Activated CD4-positive, alpha-beta T cell treated with anti-CD3 and anti-CD28 coated beads, Interleukin-2, amount 50 U/mL, for 1 hour (primary cell): ENCODE results near the gene DBP.

Experiments
- DNase-seq: peaks from one replicate; pipeline ENCODE4 v3.0.0-alpha.2; 2020

The DBP gene

DNA sequence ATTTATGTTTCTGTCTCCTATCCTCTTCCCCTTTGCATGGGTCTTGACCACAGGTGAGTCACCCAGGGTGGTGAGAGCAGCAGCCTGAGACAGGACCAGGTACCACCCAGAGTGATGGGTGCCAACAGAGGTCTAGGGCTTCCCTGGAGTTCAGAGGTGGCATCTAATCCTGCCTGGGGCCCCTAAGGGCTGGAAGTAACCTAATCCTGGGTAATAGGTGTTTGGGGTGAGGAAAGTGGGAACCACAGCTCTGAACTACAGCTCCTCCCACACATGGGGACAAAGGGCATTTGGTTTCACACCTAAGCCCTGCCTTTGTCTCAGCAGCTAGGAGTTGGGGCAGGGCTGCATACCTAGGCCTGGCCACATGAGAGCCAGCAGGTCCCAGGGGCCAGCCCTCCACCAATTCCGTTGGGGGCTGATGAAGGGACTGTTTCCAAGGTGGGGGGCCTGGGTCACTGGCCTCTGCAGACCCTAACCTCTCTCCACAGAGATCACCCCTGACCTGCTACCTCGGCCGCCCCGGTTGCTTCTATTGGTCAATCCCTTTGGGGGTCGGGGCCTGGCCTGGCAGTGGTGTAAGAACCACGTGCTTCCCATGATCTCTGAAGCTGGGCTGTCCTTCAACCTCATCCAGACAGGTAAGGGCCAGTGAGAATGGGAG lies 9.8 kb downstream of the DBP start:
- no peak for DNase-seq

DNA sequence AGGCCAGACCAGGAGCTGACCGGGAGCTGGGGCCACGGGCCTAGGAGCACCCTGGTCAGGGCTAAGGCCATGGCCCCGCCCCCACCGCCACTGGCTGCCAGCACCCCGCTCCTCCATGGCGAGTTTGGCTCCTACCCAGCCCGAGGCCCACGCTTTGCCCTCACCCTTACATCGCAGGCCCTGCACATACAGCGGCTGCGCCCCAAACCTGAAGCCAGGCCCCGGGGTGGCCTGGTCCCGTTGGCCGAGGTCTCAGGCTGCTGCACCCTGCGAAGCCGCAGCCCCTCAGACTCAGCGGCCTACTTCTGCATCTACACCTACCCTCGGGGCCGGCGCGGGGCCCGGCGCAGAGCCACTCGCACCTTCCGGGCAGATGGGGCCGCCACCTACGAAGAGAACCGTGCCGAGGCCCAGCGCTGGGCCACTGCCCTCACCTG lies 11.3 kb downstream of the DBP start:
- DNase-seq, result no peak

DNA sequence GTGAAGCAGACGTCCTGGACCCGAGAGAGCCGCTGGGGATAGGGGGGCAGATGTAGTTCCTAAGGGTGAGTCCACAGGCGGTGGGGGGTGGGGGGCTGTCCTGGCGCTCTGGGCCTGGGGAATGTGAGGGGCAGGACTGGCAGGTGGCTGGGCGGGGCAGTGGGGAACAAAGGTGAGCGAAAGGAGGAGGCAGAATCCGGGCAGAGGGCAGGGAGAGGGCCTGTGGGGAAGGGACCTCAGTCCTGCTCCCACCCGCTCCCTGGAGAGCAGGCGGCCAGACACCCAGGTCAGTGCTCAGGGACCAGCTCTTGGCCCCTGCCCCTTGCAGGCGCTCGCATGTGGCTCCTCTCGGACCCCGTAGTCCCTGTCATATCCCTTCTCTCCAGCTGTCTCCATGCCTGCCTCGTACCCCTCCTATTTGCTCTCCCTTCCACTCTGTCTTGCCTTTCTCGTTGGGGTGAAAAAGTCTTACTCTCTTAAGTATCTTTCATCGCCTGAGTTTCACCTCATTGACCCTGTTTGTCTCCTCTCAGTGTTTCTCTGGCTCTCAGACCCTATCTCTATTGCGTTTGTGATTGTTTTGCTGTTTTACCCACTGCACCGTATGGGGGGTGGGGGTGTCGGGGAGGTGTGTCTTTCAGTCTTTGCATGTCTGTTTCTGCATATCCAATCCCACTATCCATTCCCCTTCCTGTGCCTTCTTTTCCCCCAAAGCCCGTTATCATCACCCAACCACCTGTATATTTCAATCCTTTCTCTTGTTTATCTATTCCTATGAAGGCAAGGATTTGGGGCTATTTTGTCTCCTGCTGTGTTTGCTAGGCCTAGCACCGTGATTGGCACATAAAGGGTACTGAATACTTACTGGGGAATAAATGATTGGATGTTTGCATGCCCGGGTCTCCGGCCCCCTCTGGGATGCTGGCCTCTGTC lies 12.1 kb downstream of the DBP start:
- DNase-seq, result no peak

DNA sequence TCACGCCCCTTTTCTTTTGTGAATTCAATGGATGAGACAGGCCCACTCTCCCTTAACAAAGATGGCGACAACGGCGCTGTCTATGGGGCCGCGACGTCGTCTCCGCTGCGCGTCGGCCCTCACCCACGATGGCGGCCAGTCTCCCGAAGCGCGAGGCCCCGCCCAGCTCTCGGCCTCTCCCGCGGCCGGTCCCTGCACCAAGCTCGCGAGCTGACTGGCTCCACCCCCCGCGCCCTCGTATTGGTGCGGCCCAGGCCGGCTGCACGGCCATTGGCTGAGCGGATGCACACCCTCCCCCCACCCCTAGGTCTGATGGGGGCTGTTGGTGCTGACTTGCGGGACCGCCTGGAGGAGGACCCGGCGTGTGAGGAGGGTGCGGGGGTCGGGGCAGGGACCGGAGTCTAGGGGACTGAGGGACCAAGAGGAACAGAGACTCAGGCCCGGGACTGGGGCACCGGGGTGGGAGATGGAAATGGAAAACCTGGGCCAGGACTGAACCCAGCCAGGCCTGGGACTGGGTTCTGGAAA lies 13.0 kb downstream of the DBP start:
- peak; percentile 94 for DNase-seq

DNA sequence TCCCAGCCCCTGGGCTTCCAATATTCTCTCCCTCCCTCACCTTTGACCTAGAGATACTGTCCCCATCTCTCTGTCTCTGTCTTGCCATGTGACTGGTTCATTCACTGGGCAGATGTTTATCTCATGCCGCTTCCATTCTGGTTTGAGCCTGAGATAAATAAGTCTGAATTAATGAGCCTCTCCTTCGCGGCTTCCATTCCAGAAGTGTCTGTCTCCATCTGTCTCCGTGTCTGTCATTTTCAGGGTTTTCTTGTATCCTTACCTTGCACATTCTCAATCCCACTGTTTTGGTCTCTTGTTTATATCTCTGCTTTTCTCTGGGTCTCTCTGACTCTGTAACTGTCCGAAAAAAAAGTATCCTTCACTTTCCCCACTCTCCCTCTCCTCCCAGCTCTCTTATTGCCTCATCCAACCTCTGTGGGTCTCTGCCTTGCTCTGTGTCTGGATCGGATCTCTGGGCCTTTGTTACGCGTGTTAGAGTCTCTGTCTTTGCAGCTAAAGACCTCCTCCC lies 13.6 kb downstream of the DBP start:
- no peak for DNase-seq

DNA sequence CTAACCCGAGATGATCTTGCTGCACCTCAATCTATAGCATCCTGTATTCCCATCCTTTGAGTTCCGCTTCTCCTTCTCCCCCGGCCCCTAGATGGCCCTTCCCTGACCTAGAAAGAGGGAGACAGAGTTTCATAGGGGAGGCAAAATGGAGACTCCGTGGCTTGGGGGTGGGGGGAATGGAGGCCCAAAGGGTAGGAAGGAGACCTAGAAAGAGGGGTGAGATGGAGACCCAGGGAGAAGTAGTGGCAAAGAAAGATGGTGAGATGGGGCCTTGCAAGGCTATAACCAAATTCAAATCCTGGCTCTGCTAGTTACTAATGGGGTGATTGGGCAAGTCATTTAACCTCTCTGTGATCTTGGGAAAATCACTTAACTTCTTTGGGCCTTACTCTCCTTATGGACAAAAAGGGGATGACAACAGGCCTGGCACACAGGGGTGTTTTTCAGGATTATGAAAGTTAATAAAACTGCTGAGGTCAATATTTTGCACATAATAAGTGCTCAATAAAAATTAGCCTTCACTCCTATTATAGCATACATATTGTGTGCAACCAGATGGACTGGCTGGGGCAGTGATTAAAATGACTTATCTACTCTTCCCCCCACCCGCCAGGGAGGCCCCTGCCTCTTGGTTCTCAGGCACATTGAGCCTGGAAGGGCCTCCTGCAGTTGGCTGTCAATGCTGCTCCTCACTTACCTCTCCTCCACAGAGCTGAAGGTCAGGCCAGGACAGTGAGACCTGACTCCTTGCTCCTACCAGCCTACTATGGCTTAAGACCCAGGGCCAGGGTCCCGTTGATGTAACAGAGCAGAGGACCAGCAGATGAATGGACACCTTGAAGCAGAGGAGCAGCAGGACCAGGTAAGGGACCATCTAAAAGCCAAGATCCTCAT lies 17.2 kb downstream of the DBP start:
- DNase-seq, result no peak

DNA sequence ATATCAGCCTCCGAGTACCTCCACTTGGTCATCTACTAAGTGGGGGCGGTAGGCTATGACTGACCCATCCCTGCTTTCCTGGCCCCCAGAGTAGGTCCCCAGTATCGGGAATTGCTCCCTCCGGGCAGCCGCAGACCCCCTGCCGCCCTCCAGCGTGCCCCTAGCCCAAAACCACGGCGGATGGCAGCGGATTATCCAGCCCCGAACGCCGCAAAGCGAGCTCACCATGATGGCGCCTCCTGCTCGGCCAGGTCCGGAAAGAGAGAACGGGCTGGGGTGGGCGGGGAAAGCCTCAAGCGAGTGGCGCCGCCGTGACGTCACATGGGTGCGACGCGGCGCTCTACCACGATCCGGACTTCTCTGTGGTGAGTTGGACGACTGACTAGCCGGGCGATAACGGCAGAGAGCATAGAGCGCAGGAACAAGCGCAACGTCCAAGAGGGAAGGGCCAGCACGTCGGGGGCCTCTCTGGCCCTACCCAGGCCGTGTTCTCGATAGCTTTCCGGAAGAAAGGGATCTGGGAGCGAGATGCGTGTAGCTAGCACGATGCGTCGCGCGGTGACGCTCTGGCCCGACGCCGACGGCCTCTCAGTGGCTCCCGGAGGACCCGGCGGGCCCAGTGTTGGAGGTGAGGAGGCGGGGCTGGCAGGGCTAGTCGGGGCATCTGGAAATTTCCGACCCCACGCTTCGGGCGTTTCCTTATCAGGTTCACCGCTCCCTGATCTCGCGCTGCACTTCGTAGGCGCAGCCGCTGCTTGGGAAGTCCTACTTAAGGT lies 18.1 kb downstream of the DBP start, which contains the start of the genes RPL18 and SPHK2:
Gene RPL18 (minus strand): TSS at position 263 of the 776 bp plus-strand sequence. CDS start 35 bp downstream, at position 228.
Gene SPHK2 (plus strand): TSS at position 591 of the 776 bp plus-strand sequence. CDS start 1,009 bp downstream, outside the sequence.
- peak; percentile 92 for DNase-seq

DNA sequence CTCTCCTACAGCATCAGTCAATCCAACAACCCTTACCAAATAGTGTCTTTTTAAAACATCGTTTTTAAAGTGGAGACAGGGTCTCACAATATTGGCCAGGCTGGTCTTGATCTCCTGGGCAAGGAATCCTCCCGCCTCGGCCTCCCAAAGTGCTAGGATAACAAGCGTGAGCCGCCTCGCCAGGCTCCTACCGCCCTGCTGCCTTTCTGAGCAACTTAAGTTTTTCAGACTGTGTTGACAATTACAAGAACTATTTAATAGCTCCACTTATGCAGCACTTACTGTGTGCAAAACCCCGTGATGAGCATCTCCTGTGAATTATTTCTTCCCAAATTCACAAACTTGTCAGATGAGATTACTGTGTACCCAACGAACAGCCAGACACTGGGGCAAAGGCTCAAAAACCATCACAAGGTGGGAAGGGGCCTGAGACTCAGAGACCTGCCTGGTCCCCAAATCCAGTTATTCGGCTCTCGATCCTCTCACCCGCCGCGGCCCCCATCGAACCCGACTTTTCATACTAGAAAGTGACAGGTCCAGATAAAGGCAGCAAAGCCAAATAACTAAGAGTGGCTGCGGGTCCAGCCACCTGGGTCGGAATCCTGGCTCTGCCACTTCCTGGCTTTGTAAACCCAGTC lies 18.8 kb downstream of the DBP start:
- no peak for DNase-seq

DNA sequence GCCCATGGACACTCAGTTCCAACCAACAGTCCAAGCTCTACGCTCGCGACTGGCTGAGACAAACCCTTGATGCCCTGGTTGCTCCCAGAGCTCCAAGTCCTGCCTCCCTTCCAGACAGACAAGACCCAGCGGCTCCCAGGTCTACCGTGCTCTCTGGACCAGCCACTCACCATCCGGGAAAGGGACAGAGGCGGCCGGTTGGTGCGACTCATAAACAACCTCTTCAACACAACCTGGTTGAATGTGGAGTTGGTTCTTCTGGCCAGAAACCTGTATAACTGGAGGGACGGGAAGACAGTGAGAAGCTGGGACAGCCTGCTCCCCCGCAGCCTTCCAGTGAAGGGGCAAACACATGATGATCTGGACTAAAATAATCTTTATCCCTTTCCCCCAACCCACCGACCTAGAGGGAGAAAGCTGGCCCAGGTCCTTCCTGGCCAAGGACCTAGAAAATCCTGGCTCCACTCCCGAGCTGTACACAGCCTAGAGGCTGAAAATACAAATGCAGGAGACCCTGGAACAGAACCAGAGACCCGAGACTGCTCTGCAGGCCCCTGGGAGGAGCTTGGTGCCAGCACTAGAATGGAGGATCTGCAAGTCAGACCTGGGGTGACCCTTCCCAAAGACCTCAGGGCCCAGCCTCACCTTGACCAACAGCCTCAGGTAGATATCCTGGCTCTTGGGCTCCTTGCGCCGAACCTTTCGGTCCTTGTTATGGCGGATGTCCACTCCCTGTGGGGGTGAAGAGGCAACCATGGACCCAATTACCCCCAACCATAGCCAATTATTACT lies 19.8 kb downstream of the DBP start:
- DNase-seq, result no peak

DNA sequence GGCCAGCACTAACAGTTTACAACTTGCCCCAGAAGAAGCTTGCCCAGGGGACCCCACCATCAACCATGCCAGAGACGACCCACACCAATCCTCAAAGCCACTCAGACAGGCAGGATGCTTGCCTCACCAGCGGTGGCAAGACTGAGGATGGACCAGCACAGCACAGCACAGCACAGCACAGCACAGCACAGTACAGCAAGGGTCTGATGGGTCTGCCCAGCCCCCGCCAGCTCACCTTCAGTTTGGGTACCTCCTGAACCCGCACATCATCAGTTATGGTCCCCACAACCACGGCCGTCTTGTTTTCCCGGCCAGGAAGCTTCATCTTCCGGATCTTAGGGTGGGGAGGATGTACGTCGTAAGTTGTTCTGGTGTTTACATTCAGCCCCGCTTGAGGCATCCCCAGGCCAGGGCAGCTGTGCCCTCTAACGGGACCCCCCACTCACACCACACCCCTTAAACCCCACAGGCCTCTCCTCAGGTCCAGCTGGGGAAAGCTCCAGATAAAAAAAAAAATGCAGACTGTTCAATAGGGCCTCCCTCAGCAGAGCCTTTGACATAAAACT lies 20.6 kb downstream of the DBP start:
- no peak for DNase-seq

DNA sequence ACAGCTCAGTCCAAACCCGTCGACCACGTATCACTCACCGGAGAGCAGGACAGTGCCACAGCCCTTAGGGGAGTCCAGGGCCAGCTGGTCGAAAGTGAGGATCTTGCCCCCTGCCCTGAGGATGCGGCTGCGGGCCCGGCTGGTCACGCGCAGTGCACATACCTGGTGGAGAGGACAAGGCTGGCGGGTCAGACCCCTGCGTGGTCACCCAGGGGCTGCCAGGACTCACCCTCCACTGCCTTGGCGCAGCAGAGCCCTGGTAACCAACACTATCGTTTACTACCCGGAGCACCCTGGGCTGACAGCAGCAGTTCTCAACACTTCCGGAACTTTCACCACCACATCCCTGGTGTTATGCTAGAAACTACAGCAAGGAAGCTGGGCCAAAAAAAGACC lies 21.1 kb downstream of the DBP start:
- no peak for DNase-seq

DNA sequence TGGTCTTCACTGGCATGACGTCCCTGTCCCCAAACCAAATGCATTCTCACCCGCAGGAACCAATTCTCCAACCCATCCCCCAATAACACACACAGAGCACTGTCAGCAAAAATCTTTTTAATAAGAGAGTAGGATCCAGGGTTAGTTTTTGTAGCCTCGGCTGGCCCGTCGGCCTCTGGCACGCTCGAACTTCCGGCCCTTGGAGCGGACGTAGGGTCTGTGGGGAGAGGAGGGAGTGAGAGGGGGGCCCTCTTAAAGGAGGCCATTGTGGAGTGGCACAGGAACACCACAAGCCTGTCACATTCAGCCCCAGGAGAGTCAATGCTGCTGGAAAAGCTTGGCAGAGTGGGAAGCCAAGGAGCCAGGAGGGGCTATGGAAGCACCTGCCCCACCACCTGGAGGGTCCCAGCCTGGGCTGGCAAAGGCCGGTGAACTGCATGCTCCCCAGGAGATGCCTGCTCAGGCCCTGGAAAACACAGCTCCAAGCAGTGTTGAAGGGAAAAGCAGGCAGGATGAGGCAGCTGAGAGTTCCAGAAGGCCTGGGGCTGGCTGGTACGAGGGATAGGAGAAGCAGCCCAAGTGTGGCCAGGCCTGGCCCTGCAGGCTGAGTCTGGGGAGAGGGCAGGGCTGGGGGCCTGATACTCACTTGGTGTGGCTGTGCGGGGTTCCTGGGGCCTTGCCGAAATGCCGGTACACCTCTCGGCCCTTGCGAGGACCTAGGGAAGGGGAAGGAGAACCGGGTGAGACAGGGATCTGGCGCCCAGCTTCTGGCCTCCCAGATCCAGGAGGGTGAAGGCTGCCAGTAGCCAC lies 21.7 kb downstream of the DBP start:
- no peak for DNase-seq

DNA sequence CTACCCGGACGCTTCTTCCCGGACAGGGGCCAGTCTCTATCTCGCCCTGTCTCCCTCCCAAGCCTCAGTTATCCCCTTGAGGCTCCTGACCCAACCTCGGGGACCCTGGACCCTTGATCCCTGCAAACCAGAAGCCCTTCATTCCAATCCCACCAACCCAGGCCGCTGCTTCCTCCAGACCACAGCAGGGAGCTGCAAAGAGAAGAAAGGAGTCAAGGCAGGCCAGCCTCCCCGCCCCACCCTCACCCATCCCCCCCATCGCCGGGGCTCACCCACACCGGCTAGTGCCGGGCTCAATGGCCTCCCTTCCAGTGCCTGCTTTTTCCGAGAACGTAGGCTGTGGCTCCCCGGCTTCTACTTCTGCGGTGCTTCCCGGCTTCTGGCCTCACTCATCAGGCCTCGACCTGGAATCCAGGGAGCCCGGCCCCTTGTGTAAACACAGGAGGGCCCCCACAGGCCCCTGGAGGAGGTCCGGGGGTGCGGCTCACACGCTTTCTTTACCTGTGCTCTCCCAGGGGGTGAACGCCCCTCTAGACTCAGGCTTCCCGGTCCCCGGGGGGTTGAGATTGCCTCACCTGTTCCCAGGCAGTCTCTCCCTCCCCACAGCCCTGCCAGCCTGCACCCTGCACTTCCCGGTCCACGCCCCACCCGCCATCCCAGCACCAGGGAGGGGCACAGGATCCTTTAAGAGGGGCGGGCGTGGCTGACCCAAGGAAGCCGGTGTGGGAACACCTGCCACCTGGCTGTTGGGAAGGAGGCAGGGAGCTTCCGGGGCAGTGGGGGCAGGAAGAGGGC lies 22.5 kb downstream of the DBP start, which contains the start of gene FAM83E:
Gene FAM83E (minus strand): TSS at position 641 of the 795 bp plus-strand sequence. CDS start 1,704 bp downstream, outside the sequence.
- DNase-seq, result no peak

DNA sequence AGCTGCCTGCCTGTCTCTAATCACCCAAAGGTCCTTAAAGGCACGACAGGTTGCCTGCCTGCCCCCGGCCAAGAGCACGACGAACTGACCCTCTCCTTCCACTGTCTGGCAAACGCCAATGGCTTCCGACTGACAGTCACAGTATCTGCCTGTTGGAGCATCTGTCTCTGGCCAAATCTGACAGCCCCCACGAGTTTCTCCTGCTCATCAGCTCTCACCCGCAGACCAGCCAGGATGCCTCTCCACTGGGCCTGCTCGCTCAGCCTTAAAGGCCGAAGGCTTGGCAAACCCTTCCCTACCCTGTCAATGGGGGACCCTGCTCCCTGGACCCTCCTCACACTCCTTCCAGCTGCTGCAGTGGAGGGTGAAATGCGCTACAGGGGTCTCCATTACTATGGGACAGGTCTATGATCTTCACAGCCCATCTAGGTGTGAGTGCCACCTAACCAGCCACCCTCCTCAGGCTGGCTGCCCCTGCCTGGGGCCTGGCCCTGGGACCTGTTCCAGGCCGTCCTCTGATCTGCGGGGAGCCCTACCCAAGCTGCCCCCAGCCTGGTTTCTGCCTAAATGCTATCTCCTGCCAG lies 23.2 kb downstream of the DBP start:
- no peak for DNase-seq

DNA sequence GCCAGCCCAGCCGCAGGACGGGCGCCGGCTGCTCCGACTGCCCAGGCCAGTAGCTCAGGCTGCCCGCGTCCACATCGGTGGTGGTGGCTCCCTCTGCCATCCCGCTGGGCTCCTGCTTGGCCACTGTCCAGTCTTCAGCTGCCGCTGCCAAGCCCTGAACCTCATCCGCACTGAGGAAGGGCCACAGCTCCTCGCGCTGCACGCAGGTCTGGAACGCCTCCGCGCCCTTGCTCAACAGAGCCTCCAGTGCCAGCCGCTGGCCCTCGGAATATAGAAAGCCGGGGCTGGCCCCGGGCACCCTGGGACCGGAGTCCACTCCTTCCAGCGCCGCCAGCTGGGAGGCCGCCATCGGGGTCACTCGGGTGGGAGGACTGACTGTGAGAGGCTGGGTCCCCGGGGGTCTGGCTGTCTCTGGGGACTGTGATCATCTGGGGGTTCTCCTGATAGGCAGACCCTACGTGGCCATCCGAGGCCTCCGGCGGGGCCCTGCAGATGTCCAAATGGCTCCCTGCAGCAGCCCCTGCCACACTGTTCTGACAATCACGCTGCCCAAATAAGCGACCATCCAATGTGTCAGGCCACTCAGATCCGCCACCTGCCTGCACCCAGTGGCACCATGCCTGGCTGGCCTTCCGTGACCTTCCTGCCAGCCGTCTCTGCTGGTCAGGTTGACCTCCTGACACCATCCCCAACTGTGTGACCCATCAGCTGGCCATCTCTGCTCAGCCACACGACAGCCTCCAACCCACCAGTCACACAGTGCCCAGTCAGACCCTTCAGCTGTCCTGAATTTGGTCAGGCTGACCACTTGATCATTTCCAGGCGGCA lies 23.9 kb downstream of the DBP start:
- no peak for DNase-seq

DNA sequence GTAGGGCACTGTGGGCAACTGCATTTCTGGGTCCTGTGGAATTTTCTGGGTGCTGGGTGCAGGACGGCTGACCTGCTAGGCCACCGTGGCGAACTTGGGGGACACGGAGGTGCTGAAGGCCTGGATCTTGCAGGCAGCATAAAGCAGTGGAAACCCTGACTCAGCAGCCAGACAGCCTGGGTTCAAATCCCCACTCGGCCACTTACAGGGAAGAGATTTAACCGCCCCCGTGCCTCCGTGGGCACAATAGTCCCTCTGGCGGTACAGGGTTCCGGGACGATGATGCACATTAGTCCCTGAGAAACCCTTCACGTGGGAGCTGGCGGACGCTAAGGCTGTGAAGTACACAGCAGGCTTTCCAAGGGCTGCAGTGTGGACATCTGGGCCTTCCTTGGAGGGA lies 25.3 kb downstream of the DBP start:
- DNase-seq, result no peak
